Esophagus mucosa (tissue), 1 donor: Measurements from ENCODE around the gene BMPR2. TPM values are rescaled to one million over a fixed set of nuclear protein-coding genes. Genes with fewer than 3 reads are reported as not detected.

ENCODE experiments used
- ATAC-seq: fragments of 200-7000 bp; cut with Tn5 transposase; one replicate; pipeline ENCODE4 v1.9.1; 2020
- total RNA-seq: library from RNA; stranded (reverse); gene quantifications from one replicate; pipeline ENCODE4 v1.2.4, GENCODE V29; 2023
- donor health status: DM: yes; HTN: yes; CAD: no.

The BMPR2 gene
- total RNA-seq, 1 donor from 2014 or later = 22.7 TPM

DNA sequence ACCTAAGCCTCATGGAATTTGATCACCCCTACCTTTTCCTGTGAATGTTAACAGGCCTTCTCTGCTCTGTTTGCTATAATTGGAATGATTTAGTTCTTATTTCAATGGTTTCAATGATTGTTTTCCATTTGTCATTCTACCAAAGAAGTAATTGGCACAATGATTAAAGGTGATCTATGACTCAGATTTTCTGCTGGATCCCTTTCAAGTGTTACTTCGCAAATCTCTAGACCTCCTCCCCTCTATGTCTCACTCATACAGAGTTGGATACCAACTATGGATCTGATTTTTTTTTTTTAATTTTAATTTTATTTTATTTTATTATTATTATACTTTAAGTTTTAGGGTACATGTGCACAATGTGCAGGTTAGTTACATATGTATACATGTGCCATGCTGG, 229.0 kb downstream of the BMPR2 start:
- ATAC-seq = no peak

GRCh38 chr2:202608142-202608852, 232.2 kb downstream of the BMPR2 start:
- peak; percentile 41 for ATAC-seq

- ATAC-seq = peak; percentile 83
These were observed 233.4 kb downstream of the BMPR2 start for GRCh38 chr2:202609381-202610145.

GRCh38 chr2:202610380-202610779, 234.3 kb downstream of the BMPR2 start:
- no peak for ATAC-seq

DNA sequence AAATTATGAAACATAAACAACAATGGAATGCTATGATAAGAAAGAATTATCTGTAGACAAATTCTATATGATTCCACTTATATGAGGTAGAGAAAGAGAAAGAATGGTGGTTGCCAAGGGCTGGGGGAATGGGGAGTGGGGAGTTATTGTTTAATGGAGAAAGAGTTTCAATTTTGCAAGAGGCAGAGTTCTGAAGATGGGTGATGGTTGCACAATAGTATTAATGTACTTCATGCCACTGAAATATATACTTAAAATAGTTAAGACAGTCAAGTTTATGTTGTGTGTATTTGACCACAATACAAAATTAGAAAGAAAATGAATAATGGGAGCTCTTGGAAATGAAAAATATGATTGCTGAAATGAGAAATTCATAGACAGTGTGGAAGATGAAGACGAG, 236.0 kb downstream of the BMPR2 start:
- ATAC-seq = no peak

GRCh38 chr2:202613479-202613878, 237.4 kb downstream of the BMPR2 start:
- ATAC-seq = no peak

Other genes starting within 250 kb of the BMPR2 start
- 58.9 TPM for gene SUMO1, start 137.7 kb upstream of the BMPR2 start, total RNA-seq
- 48.4 TPM for gene NOP58, start 110.6 kb upstream of the BMPR2 start, total RNA-seq